ENCODE measurements around the gene PAF1. TPM values are rescaled to one million over a fixed set of nuclear protein-coding genes. Genes with fewer than 3 reads are reported as not detected.

PAF1 gene
- total RNA-seq, 1 experiment from 2014 or later, result 47.0 TPM

DNA sequence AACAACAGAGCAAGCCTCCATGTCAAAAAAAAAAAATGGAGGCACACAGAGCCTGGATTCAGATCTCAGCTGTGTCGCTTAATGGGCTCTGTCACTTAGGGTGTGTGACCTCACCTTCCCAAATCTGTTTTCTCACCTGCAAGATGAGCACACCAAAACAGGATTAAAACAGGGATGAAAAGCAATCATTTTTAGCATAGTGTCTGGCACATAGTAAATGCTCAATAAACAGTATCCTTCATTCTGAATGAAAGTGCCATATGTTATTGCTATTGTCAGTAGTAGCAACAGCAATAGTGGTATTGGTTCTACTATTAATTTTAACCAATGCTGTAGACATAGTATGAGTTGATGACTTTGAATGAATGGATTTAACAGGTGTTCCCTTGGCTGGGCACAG is 25.4 kb downstream of the PAF1 start:
- ChIA-PET CTCF (interaction anchor here (0.9 to 3.4 kb wide), 2 partner anchors 15 to 38 kb away, joined by 3 to 12 read pairs; no protein-coding TSS in a partner anchor), POLR2A (no interaction called here)
- Mint-ChIP-seq H3K4me3 (ENCODE audit: unreplicated experiment) (no peak overlapping the region), H3K9me3 (ENCODE audit: unreplicated experiment) (no peaks in the 10 kb centered on the region), H3K36me3 (ENCODE audit: insufficient read depth, unreplicated experiment) (peaks cover 55% of the 10 kb centered on the region), H3K27me3 (ENCODE audit: insufficient read depth, unreplicated experiment) (no peaks in the 10 kb centered on the region), H3K27ac (ENCODE audit: low read depth, unreplicated experiment) (no peak overlapping the region), H3K4me1 (ENCODE audit: insufficient read depth, unreplicated experiment) (peaks cover 10% of the 10 kb centered on the region)
- TF ChIP-seq, protein P1, sequence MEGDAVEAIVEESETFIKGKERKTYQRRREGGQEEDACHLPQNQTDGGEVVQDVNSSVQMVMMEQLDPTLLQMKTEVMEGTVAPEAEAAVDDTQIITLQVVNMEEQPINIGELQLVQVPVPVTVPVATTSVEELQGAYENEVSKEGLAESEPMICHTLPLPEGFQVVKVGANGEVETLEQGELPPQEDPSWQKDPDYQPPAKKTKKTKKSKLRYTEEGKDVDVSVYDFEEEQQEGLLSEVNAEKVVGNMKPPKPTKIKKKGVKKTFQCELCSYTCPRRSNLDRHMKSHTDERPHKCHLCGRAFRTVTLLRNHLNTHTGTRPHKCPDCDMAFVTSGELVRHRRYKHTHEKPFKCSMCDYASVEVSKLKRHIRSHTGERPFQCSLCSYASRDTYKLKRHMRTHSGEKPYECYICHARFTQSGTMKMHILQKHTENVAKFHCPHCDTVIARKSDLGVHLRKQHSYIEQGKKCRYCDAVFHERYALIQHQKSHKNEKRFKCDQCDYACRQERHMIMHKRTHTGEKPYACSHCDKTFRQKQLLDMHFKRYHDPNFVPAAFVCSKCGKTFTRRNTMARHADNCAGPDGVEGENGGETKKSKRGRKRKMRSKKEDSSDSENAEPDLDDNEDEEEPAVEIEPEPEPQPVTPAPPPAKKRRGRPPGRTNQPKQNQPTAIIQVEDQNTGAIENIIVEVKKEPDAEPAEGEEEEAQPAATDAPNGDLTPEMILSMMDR (IDR thresholded peaks at IDR 0.05; ENCODE audit: unreplicated experiment), result no peak
- DNase-seq (ENCODE audit: unreplicated experiment), result no peak
- intact Hi-C loops (cut with micrococcal nuclease), result no loop called here
- BruUV-seq (replicated peaks), result no TSS peak

DNA sequence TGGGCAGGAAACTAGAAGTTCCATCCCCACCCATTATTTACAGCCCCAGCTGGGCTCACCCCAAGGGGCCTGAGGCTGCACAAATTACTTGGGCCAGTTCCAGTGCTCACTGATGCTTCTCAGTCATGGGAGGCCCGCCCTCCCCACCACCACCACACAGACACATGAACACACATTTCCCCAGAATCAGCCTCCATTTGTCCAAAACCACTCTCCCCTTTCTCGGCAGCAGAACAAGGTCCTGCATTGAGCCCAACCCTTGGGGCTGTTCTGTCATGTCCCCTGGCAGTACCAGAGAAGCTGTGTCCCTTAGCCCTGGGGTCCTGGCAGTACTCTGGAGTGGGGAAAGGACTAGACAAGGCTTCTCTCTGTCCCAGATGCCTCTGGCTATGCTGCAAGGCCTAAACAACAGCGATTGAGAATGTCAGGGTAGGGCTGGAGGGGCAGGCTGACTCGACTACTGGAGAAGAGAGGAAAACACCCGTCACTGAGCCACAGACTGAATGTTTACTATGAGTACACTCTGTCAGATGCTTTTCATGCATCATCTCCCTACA is 26.9 kb downstream of the PAF1 start:
- H3K9me3 Mint-ChIP-seq (ENCODE audit: unreplicated experiment), result no peaks in the 10 kb centered on the region
- BruUV-seq (replicated peaks), result no TSS peak
- DNase-seq (ENCODE audit: unreplicated experiment), result no peak
- ChIA-PET POLR2A (interaction anchor here (1.3 kb wide), 1 partner anchor 8 kb away, joined by 4 read pairs; no protein-coding TSS in a partner anchor), CTCF (interaction anchor here (3.4 kb wide), 1 partner anchor 14 kb away, joined by 12 read pairs; no protein-coding TSS in a partner anchor)
- TF ChIP-seq, protein P1 (IDR thresholded peaks at IDR 0.05; ENCODE audit: unreplicated experiment), result no peak
- H3K27ac Mint-ChIP-seq (ENCODE audit: low read depth, unreplicated experiment), result no peak overlapping the region
- H3K4me3 Mint-ChIP-seq (ENCODE audit: unreplicated experiment), result no peak overlapping the region
- peaks cover 10% of the 10 kb centered on the region for H3K4me1 Mint-ChIP-seq (ENCODE audit: insufficient read depth, unreplicated experiment)
- no peaks in the 10 kb centered on the region for H3K27me3 Mint-ChIP-seq (ENCODE audit: insufficient read depth, unreplicated experiment)
- intact Hi-C loops (cut with micrococcal nuclease), result no loop called here
- H3K36me3 Mint-ChIP-seq (ENCODE audit: insufficient read depth, unreplicated experiment), result peaks cover 55% of the 10 kb centered on the region

DNA sequence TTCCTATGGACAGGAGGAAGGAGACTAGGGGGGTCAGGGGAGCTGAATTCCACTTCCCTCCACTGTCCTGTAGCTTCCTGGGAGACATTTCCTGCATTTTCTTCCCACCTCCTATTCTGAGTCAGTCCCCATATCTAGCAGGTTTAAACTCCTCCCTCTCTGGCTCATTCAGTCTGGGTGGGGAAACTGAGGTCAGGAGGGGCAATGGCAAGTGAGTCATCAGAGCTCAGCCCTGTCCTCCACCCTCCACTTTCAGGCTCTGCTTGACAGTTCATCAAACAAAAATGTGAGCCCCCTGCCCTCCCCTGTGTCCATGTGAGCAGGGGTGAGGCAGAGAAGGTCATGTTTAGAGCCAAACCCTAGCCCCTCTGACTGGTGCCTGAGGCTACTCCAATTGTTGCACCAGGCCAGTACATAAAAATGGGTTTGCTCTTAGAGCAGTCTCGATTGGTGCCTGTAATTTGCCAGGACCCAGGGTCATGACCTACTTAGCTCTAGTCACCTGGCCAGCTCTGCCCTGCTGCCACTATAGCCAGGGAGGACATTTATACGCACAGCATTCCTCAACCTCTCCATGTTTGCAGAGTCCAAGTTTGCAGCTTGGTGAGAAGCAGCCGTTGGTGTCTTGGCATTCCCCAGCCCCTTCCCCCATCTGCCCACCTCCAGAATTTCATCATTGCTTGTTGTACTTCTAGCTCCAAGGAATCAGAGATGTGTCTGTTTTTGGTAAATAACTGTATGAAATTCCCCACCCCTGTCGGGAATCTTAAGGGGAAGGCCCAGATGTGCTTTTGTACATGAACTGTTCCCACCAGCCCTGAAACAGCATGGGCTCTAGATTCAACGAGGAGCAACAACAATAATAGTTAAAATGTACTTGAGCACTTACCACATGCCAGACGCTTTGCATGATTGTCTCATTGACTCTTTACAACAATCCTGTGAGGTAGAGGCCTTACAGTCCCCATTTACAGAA is 27.9 kb downstream of the PAF1 start:
- no peak overlapping the region for H3K4me3 Mint-ChIP-seq (ENCODE audit: unreplicated experiment)
- H3K36me3 Mint-ChIP-seq (ENCODE audit: insufficient read depth, unreplicated experiment), result peaks cover 54% of the 10 kb centered on the region
- no peaks in the 10 kb centered on the region for H3K9me3 Mint-ChIP-seq (ENCODE audit: unreplicated experiment)
- H3K4me1 Mint-ChIP-seq (ENCODE audit: insufficient read depth, unreplicated experiment), result peaks cover 10% of the 10 kb centered on the region
- peak; percentile 8 for DNase-seq (ENCODE audit: unreplicated experiment)
- CTCF ChIA-PET, result interaction anchor here (0.9 kb wide), 1 partner anchor 21 kb away, joined by 3 read pairs; the partner anchor contains the start of gene SAMD4B
- TF ChIP-seq, protein P1 (IDR thresholded peaks at IDR 0.05; ENCODE audit: unreplicated experiment), result no peak
- peak overlapping the region; percentile 61 for H3K27ac Mint-ChIP-seq (ENCODE audit: low read depth, unreplicated experiment)
- H3K27me3 Mint-ChIP-seq (ENCODE audit: insufficient read depth, unreplicated experiment), result no peaks in the 10 kb centered on the region
- no TSS peak for BruUV-seq (replicated peaks)
- POLR2A ChIA-PET, result interaction anchor here (0.8 kb wide), 1 partner anchor 49 kb away, joined by 5 read pairs; the partner anchor contains the start of gene PLEKHG2
- intact Hi-C loops (cut with micrococcal nuclease), result no loop called here

DNA sequence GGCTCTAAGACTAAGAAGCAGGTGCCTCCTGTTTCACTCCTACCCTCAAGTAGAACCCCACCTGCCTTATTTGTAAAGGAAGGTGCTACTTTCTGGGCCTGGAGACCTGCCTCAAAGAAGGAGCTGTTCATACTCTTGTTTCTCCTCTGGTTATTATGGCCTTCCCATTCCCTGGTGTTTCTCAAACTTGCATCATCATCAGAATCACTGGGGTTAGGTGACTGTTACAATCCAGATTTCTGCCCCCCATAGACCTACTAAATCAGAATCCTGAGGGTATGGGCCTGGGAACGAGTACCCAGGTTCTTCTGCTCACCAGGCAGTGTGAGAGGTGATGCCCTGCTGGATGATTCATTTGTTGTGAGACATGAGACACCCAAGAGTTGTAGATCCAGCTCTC is 30.3 kb downstream of the PAF1 start:
- DNase-seq (ENCODE audit: unreplicated experiment), result no peak
- no peak overlapping the region for H3K4me3 Mint-ChIP-seq (ENCODE audit: unreplicated experiment)
- no peak overlapping the region for H3K27ac Mint-ChIP-seq (ENCODE audit: low read depth, unreplicated experiment)
- no peaks in the 10 kb centered on the region for H3K27me3 Mint-ChIP-seq (ENCODE audit: insufficient read depth, unreplicated experiment)
- ChIA-PET POLR2A (interaction anchor here (0.7 to 0.8 kb wide), 2 partner anchors 18 to 75 kb away, joined by 3 to 4 read pairs; partner anchors contain the start of genes RPS16 and SAMD4B), CTCF (no interaction called here)
- intact Hi-C loops (cut with micrococcal nuclease), result no loop called here
- H3K4me1 Mint-ChIP-seq (ENCODE audit: insufficient read depth, unreplicated experiment), result peaks cover 10% of the 10 kb centered on the region
- H3K36me3 Mint-ChIP-seq (ENCODE audit: insufficient read depth, unreplicated experiment), result peaks cover 64% of the 10 kb centered on the region
- no TSS peak for BruUV-seq (replicated peaks)
- TF ChIP-seq, protein P1 (IDR thresholded peaks at IDR 0.05; ENCODE audit: unreplicated experiment), result no peak
- no peaks in the 10 kb centered on the region for H3K9me3 Mint-ChIP-seq (ENCODE audit: unreplicated experiment)

Data from MCF 10A (cell line).